Heart left ventricle (tissue), 13 donors: Measurements from ENCODE around the gene TACR1.

Source experiments
- POLR2A ChIP-seq, 2 donors: fragments of 450-650 bp; IDR thresholded peaks; one replicate each; pipeline ENCODE4 v1.6.1; 2017; ENCODE audit warnings: antibody characterized with exemption in 2 of 2, mild to moderate bottlenecking in 2 of 2, moderate library complexity in 2 of 2
- TF ChIP-seq, protein P1 (sequence below), 12 donors: fragments of 200-600 bp; sonication (generic) in 4 of 12; IDR thresholded peaks; one replicate each; pipeline versions ENCODE4 v1.5.0 to v1.8.0; 2018 to 2022; ENCODE audit warnings: antibody characterized with exemption in 12 of 12, mild to moderate bottlenecking in 5 of 12
- donor health status: ischemic (EF 13 %, LVEDD 7.1; RV severe dilation, severe dysfunction).
- donor health status: DM: no; HTN: yes; CAD: no.
- donor health status: DM: no; HTN: no; CAD: no.
- donor health status: ischemic (EF 25% LVEDD 6.9; RV normal size, moderate dysfunction).
- donor health status: ischemic (EF 25% LVEDD 5.7; RV mildly dilated, moderate dysfunction).
- donor health status: ischemic (EF 35%, LVEDD 5.7; RV mildly dilated, moderate dysfunction).
- donor health status: nonischemic (EF 11% LVEDD 7.7; RV severe dilation, severe dysfunction).
- donor health status: DM: yes; HTN: yes; CAD: no.
- donor health status: PGD.
- donor health status: ischemic (EF 29% LVEDD 5.4; RV normal size, mild dysfunction).
- donor health status: nonischemic (EF 23%, LVEDD 6.1; RV moderate dilation, normal function).

DNA sequence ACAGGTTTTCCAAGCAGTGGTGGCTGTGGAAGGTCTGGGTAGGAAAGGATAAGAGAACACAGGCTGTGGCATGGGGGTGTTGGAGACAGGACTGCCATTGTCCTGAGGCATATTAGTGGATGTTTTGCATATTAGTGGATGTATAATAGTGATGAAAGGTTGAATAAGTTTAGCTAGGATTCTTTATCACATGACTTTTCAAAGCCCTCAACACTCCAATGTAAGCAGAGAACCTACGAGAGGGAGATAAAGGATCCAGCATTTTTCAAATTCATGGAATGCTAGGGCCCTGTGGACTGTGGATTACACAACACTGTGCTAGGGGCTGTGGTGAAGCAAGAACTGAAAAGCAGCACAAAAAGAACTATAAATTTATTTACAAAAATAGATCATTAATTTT, 177.6 kb downstream of the TACR1 start:
- TF ChIP-seq, protein P1, sequence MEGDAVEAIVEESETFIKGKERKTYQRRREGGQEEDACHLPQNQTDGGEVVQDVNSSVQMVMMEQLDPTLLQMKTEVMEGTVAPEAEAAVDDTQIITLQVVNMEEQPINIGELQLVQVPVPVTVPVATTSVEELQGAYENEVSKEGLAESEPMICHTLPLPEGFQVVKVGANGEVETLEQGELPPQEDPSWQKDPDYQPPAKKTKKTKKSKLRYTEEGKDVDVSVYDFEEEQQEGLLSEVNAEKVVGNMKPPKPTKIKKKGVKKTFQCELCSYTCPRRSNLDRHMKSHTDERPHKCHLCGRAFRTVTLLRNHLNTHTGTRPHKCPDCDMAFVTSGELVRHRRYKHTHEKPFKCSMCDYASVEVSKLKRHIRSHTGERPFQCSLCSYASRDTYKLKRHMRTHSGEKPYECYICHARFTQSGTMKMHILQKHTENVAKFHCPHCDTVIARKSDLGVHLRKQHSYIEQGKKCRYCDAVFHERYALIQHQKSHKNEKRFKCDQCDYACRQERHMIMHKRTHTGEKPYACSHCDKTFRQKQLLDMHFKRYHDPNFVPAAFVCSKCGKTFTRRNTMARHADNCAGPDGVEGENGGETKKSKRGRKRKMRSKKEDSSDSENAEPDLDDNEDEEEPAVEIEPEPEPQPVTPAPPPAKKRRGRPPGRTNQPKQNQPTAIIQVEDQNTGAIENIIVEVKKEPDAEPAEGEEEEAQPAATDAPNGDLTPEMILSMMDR (IDR thresholded peaks at IDR 0.05): no peak
- no peak for TF ChIP-seq POLR2A (IDR thresholded peaks at IDR 0.05)
